GM12891 (cell line): ENCODE results near the gene GSN.

ENCODE experiments used
- PAX5 ChIP-seq: IDR thresholded peaks from 2 replicates; pipeline ENCODE4 v1.6.1; 2011; ENCODE audit warnings: low read length, moderate library complexity, mild to moderate bottlenecking; ENCODE audit not compliant: insufficient read depth, severe bottlenecking
- POLR2A ChIP-seq: IDR thresholded peaks from 2 replicates; pipeline ENCODE4 v1.6.1; 2011; ENCODE audit warnings: low read depth, low read length, control low read depth
- POLR2AphosphoS5 ChIP-seq: IDR thresholded peaks from 2 replicates; pipeline ENCODE4 v1.6.1; 2011; ENCODE audit warnings: low read depth, low read length, control low read depth
- SPI1 ChIP-seq: IDR thresholded peaks from 2 replicates; pipeline ENCODE4 v1.6.1; 2011; ENCODE audit warnings: low read depth, low read length, control low read depth
- TAF1 ChIP-seq: IDR thresholded peaks from 2 replicates; pipeline ENCODE4 v1.6.1; 2011; ENCODE audit warnings: low read depth, low read length, control low read depth

DNA sequence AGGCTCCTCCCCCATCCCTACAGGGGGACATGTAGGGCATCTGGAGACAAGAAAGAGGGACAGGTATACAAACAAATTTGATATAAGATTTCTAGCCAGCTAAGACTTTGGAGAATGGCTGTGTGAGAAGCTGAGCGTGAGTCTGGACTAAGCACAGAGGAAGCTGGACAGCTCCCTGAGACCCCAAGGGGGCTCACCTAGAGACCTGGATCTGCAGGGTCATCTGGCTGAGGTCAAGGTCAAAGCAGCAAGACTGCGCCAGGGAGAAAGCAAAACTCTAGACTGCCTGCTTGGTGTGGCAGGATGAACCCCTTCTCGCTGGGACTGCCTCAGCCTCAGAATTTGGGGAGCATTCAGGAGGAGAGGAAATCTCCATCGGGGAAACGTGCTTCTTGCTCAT, 8.0 kb upstream of the GSN start:
- TF ChIP-seq POLR2A (no peak), SPI1 (no peak), POLR2AphosphoS5 (no peak), TAF1 (no peak), PAX5 (no peak)
